Stimulated activated CD8-positive, alpha-beta memory T cell treated with anti-CD3 and anti-CD28 coated beads, Interleukin-7, amount 100 ng/mL, for 4 hours (primary cell): Measurements from ENCODE around the gene STK4.

Source experiments
- DNase-seq, 2 donors: peaks; one replicate each; pipeline ENCODE4 v3.0.0-alpha.2; 2020; ENCODE audit warnings: low read depth in 2 of 2

Gene STK4

DNA sequence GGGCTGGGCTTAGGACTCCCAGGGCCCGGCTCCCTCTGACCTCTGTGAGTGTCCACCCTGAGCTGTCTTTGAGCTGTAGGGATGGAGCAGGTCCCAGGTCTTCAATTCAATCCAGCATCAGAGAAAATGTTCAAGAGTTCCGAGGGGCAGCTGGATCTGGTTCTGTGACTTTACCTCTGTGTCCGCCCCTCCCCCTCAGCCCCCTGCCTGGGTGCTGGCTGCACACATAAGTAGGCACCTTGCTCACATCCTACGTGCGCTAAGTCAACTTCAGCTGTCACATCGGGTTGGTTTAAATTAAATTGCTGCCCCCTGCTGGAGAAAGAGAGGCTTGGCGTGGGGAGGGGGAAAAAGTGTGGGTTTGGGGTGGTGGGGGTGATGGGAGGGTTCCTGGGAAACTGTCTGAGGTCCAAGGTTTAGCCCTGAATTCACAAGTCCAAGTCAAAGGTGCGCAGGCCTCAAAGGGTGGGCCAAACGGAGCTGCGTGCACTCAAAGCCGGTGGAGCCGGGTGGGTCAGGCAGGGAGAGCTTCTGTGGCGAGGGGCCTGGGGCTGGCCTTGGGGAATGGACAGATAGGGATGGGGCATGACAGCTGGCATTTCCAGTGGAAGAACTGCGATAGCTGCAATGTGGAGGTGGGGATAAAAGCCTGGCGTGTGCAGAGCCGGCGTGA lies 145.6 kb downstream of the STK4 start:
- DNase-seq = no peak

GRCh38 chr20:45112754-45113153 lies 146.4 kb downstream of the STK4 start:
- DNase-seq = no peak

- DNase-seq = no peak
Measured at GRCh38 chr20:45113865-45114264, 147.6 kb downstream of the STK4 start.

- no peak for DNase-seq
Measured at GRCh38 chr20:45114465-45115385, 148.4 kb downstream of the STK4 start, which contains the start of gene WFDC5. TSS of gene WFDC5 (minus strand) at chr20:45115174. CDS start at chr20:45115083, 91 bp downstream.

- no peak for DNase-seq
Measured at GRCh38 chr20:45115386-45115774, 149.1 kb downstream of the STK4 start.

- DNase-seq = no peak
Measured at GRCh38 chr20:45115829-45116228, 149.5 kb downstream of the STK4 start.

DNA sequence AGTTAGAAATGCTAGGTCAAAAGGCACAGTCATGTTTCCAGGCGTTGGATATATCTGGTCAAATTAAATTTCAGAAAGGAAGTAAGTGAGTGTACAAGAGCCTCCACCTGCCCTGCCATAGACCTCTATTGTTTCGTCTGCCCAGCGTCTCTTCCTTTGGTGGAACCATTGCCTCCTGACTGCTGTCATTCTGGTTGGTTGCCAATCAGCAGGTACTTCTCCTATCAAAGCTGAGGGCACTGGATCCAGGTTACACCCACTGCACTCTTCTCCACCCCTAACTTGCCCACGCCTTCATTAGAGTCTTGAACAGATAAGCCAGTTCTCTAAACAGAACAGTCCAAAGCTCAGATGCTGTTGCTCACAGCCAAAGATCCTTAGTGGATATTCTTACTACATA lies 151.3 kb downstream of the STK4 start:
- DNase-seq = no peak

GRCh38 chr20:45118028-45118427 lies 151.7 kb downstream of the STK4 start:
- no peak for DNase-seq

- no peak for DNase-seq
Measured at GRCh38 chr20:45119556-45120266, 153.4 kb downstream of the STK4 start.

GRCh38 chr20:45121388-45121787 lies 155.1 kb downstream of the STK4 start:
- no peak for DNase-seq

GRCh38 chr20:45124365-45124764 lies 158.1 kb downstream of the STK4 start, which contains the start of gene WFDC12:
TSS of gene WFDC12 (minus strand) at chr20:45124465. CDS start at chr20:45124447, 18 bp downstream.
- no peak for DNase-seq

GRCh38 chr20:45128099-45128498 lies 161.8 kb downstream of the STK4 start:
- no peak for DNase-seq
